Caco-2 (cell line): ENCODE measurements around the gene ADH1B. TPM values are rescaled to one million over a fixed set of nuclear protein-coding genes. Genes with fewer than 3 reads are reported as not detected.

Experiments
- BruUV-seq: library from RNA; stranded (reverse); fragments of 400-500 nt; replicated peaks from 2 replicates; lab custom pipeline; 2021; lab: Mats Ljungman, UMichigan
- CTCF ChIA-PET: fragments of 300-600 bp; sonication (Branson Sonifier 250); formaldehyde crosslinking; loops from one replicate; lab custom pipeline; 2022; ENCODE audit warnings: antibody characterized with exemption; lab: Charles Lee
- POLR2A ChIA-PET: fragments of 300-600 bp; sonication (Branson Sonifier 250); formaldehyde crosslinking; loops from one replicate; lab custom pipeline; 2022; ENCODE audit warnings: antibody characterized with exemption; lab: Charles Lee
- DNase-seq, 2 experiments: peaks; one replicate each; pipeline versions ENCODE4 v3.0.0 to v3.0.0-alpha.2; 2020 to 2022
- H3K27me3 ChIP-seq: replicated peaks from 2 replicates; pipeline ENCODE4 v1.6.0; 2011; ENCODE audit warnings: low read length; ENCODE audit not compliant: control insufficient read depth, insufficient read depth
- H3K36me3 ChIP-seq: 2 replicates; pipeline ENCODE4 v1.5.1; 2011; ENCODE audit warnings: low read length; ENCODE audit not compliant: control insufficient read depth, insufficient read depth
- H3K4me1 ChIP-seq: fragments of 250-450 bp; sonication (Bioruptor Pico); 2 replicates; pipeline ENCODE4 v1.5.1; 2020; ENCODE audit warnings: mild to moderate bottlenecking
- H3K4me3 ChIP-seq: 2 replicates; pipeline ENCODE4 v1.5.1; 2011; ENCODE audit warnings: low read depth, mild to moderate bottlenecking, control low read depth, low read length
- H3K9me3 ChIP-seq: fragments of 250-450 bp; sonication (Bioruptor Pico); 2 replicates; pipeline ENCODE4 v1.5.1; 2020; ENCODE audit warnings: mild to moderate bottlenecking, moderate library complexity
- H3K27ac Mint-ChIP-seq: one replicate; pipeline ENCODE4 v1.8.0; 2022; ENCODE audit warnings: mixed read lengths; ENCODE audit not compliant: unreplicated experiment
- H3K27me3 Mint-ChIP-seq: one replicate; pipeline ENCODE4 v1.8.0; 2022; ENCODE audit warnings: mixed read lengths; ENCODE audit not compliant: insufficient read depth, unreplicated experiment
- H3K36me3 Mint-ChIP-seq: one replicate; pipeline ENCODE4 v1.8.0; 2022; ENCODE audit warnings: mild to moderate bottlenecking, mixed read lengths; ENCODE audit not compliant: insufficient read depth, unreplicated experiment
- H3K4me1 Mint-ChIP-seq: one replicate; pipeline ENCODE4 v1.8.0; 2022; ENCODE audit warnings: low read depth, mixed read lengths; ENCODE audit not compliant: unreplicated experiment
- H3K4me3 Mint-ChIP-seq: one replicate; pipeline ENCODE4 v1.8.0; 2022; ENCODE audit warnings: mild to moderate bottlenecking, moderate library complexity, mixed read lengths; ENCODE audit not compliant: unreplicated experiment
- H3K9me3 Mint-ChIP-seq: one replicate; pipeline ENCODE4 v1.8.0; 2022; ENCODE audit warnings: mixed read lengths; ENCODE audit not compliant: unreplicated experiment
- CTCF ChIP-seq, 2 experiments: fragments of 200-600 bp in 1 of 2; IDR thresholded peaks; 1 replicate in 1 of 2; 2 replicates in 1 of 2; pipeline versions ENCODE4 v1.5.1 to v1.8.0; 2011 to 2022; ENCODE audit warnings: antibody characterized with exemption in 1 of 2, control low read depth in 1 of 2, inconsistent platforms in 1 of 2, low read depth in 1 of 2, low read length in 1 of 2, mild to moderate bottlenecking in 1 of 2, moderate library complexity in 1 of 2; ENCODE audit not compliant: insufficient read depth in 1 of 2, severe bottlenecking in 1 of 2, unreplicated experiment in 1 of 2
- intact Hi-C: fragments of 100-400 bp; cut with micrococcal nuclease; formaldehyde crosslinking; loops from one replicate; pipeline ENCODE4 v1.10.0; 2022; ENCODE audit not compliant: unreplicated experiment
- total RNA-seq: library from RNA; stranded (reverse); gene quantifications from 2 replicates; pipeline ENCODE4 v1.2.3, GENCODE V29; 2022

Gene ADH1B
- total RNA-seq, 1 experiment from 2014 or later = not detected

- Mint-ChIP-seq H3K27me3 (no peaks in the 10 kb centered on the region), H3K9me3 (peaks cover 8% of the 10 kb centered on the region), H3K36me3 (no peaks in the 10 kb centered on the region), H3K4me3 (no peak overlapping the region), H3K27ac (no peak overlapping the region), H3K4me1 (no peaks in the 10 kb centered on the region)
- no peak overlapping the region for H3K4me3 ChIP-seq
- H3K36me3 ChIP-seq = no peaks in the 10 kb centered on the region
- no peak for TF ChIP-seq CTCF (IDR thresholded peaks at IDR 0.05; ENCODE audit: insufficient read depth in 1 of 2, low read depth in 1 of 2, low read length in 1 of 2, severe bottlenecking in 1 of 2, unreplicated experiment in 1 of 2)
- DNase-seq = no peak
- H3K27me3 ChIP-seq = no peaks in the 10 kb centered on the region
- POLR2A ChIA-PET = no interaction called here
- intact Hi-C loops = no loop called here
- CTCF ChIA-PET = no interaction called here
- no peaks in the 10 kb centered on the region for H3K9me3 ChIP-seq
- no peaks in the 10 kb centered on the region for H3K4me1 ChIP-seq
- no TSS peak for BruUV-seq
Measured at GRCh38 chr4:99300934-99301333, 20.3 kb downstream of the ADH1B start.

- no peak overlapping the region for H3K27ac Mint-ChIP-seq
- Histone ChIP-seq H3K36me3 (no peaks in the 10 kb centered on the region), H3K9me3 (no peaks in the 10 kb centered on the region), H3K4me1 (no peaks in the 10 kb centered on the region), H3K4me3 (no peak overlapping the region), H3K27me3 (no peaks in the 10 kb centered on the region)
- no peaks in the 10 kb centered on the region for H3K36me3 Mint-ChIP-seq
- DNase-seq = no peak
- POLR2A ChIA-PET = no interaction called here
- H3K27me3 Mint-ChIP-seq = no peaks in the 10 kb centered on the region
- intact Hi-C loops = no loop called here
- H3K9me3 Mint-ChIP-seq = peaks cover 18% of the 10 kb centered on the region
- H3K4me1 Mint-ChIP-seq = no peaks in the 10 kb centered on the region
- BruUV-seq = no TSS peak
- TF ChIP-seq CTCF (IDR thresholded peaks at IDR 0.05; ENCODE audit: insufficient read depth in 1 of 2, low read depth in 1 of 2, low read length in 1 of 2, severe bottlenecking in 1 of 2, unreplicated experiment in 1 of 2) = no peak
- H3K4me3 Mint-ChIP-seq = no peak overlapping the region
- CTCF ChIA-PET = no interaction called here
Measured at GRCh38 chr4:99293357-99293756, 27.8 kb downstream of the ADH1B start.

GRCh38 chr4:99290848-99291786 lies 30.1 kb downstream of the ADH1B start, which contains the start of gene ADH1A:
Gene ADH1A (minus strand): TSS chr4:99290985. CDS start chr4:99290914, 71 bp downstream.
- intact Hi-C loops = no loop called here
- ChIA-PET CTCF (no interaction called here), POLR2A (no interaction called here)
- H3K27ac Mint-ChIP-seq = no peak within 1 kb of the TSS
- H3K9me3 Mint-ChIP-seq = peaks cover 12% of the 10 kb centered on the region
- BruUV-seq = no TSS peak
- TF ChIP-seq CTCF (IDR thresholded peaks at IDR 0.05; ENCODE audit: insufficient read depth in 1 of 2, low read depth in 1 of 2, low read length in 1 of 2, severe bottlenecking in 1 of 2, unreplicated experiment in 1 of 2) = no peak
- Histone ChIP-seq H3K27me3 (no peaks in the 10 kb centered on the region), H3K4me3 (no peak within 1 kb of the TSS), H3K36me3 (no peaks in the 10 kb centered on the region), H3K4me1 (no peaks in the 10 kb centered on the region), H3K9me3 (no peaks in the 10 kb centered on the region)
- no peaks in the 10 kb centered on the region for H3K36me3 Mint-ChIP-seq
- H3K27me3 Mint-ChIP-seq = no peaks in the 10 kb centered on the region
- no peak for DNase-seq
- no peak within 1 kb of the TSS for H3K4me3 Mint-ChIP-seq
- no peaks in the 10 kb centered on the region for H3K4me1 Mint-ChIP-seq
